8988T (cell line): ENCODE measurements around the gene NELL1.

Source experiments
- DNase-seq: peaks from one replicate; pipeline ENCODE4 v3.0.0; 2011

NELL1 gene

GRCh38 chr11:20668844-20669819, at the start of gene NELL1:
Gene NELL1, plus strand, starts transcription at chr11:20669586.
- DNase-seq: no peak

- DNase-seq: no peak
Observed at GRCh38 chr11:20620988-20621387, 48.4 kb upstream of the NELL1 start.

GRCh38 chr11:20621679-20622078, 47.7 kb upstream of the NELL1 start:
- DNase-seq: no peak

GRCh38 chr11:20623252-20623651, 46.1 kb upstream of the NELL1 start:
- DNase-seq: no peak

GRCh38 chr11:20626279-20626678, 43.1 kb upstream of the NELL1 start:
- no peak for DNase-seq

- no peak for DNase-seq
Observed at GRCh38 chr11:20627026-20627425, 42.4 kb upstream of the NELL1 start.

GRCh38 chr11:20627701-20628100, 41.7 kb upstream of the NELL1 start:
- no peak for DNase-seq

GRCh38 chr11:20631519-20632168, 37.7 kb upstream of the NELL1 start:
- DNase-seq: no peak

GRCh38 chr11:20632169-20632532, 37.2 kb upstream of the NELL1 start:
- DNase-seq: no peak

GRCh38 chr11:20634044-20634443, 35.3 kb upstream of the NELL1 start:
- DNase-seq: no peak

GRCh38 chr11:20634781-20635180, 34.6 kb upstream of the NELL1 start:
- no peak for DNase-seq

GRCh38 chr11:20638074-20638473, 31.3 kb upstream of the NELL1 start:
- no peak for DNase-seq

GRCh38 chr11:20639688-20640087, 29.7 kb upstream of the NELL1 start:
- DNase-seq: no peak

- DNase-seq: no peak
Observed at GRCh38 chr11:20640401-20640800, 29.0 kb upstream of the NELL1 start.

- no peak for DNase-seq
Observed at GRCh38 chr11:20644360-20644759, 25.0 kb upstream of the NELL1 start.

- DNase-seq: peak; percentile 44
Observed at GRCh38 chr11:20647976-20648565, 21.3 kb upstream of the NELL1 start.

GRCh38 chr11:20652150-20652806, 17.1 kb upstream of the NELL1 start:
- no peak for DNase-seq

- DNase-seq: no peak
Observed at GRCh38 chr11:20654038-20654437, 15.3 kb upstream of the NELL1 start.

GRCh38 chr11:20656901-20657300, 12.5 kb upstream of the NELL1 start:
- DNase-seq: no peak

- no peak for DNase-seq
Observed at GRCh38 chr11:20658135-20658534, 11.3 kb upstream of the NELL1 start.

- DNase-seq: no peak
Observed at GRCh38 chr11:20661445-20661844, 7.9 kb upstream of the NELL1 start.

GRCh38 chr11:20661850-20662249, 7.5 kb upstream of the NELL1 start:
- no peak for DNase-seq

GRCh38 chr11:20668131-20668809, 1.1 kb upstream of the NELL1 start:
- no peak for DNase-seq
